ENCODE data around the gene ETV3L. TPM values are rescaled to one million over a fixed set of nuclear protein-coding genes. Genes with fewer than 3 reads are reported as not detected.
"Not testable (repeated sequence)": the region's sequence is repeated elsewhere in the genome, so short reads cannot be mapped to it uniquely, and the experiment has no call there.

Gene ETV3L
- total and polyA plus RNA-seq, 2 donors (not counting 1 experiment from before 2014, with no cell fraction given): not detected

- Histone ChIP-seq H3K9ac (ENCODE audit: insufficient read depth, low read length) (no peak overlapping the region), H3K36me3 (ENCODE audit: control insufficient read depth, insufficient read depth, low read length) (no peaks in the 10 kb centered on the region), H3K4me2 (ENCODE audit: extremely low read depth, insufficient read depth, low read length) (no peak overlapping the region), H2AFZ (ENCODE audit: low read length) (no peak overlapping the region), H3K4me3 (replicated peaks in 1 of 4; ENCODE audit: control extremely low read depth in 1 of 4, insufficient read depth in 1 of 4, low read depth in 3 of 4, low read length in 4 of 4) (no peak overlapping the region), H4K20me1 (ENCODE audit: control insufficient read depth, extremely low read depth, insufficient read depth, low read length) (no peaks in the 10 kb centered on the region), H3K79me2 (ENCODE audit: control insufficient read depth, insufficient read depth, low read length) (no peaks in the 10 kb centered on the region), H3K27ac (ENCODE audit: insufficient read depth, low read length) (no peak overlapping the region), H3K4me1 (ENCODE audit: control insufficient read depth, extremely low read depth, insufficient read depth, low read length) (no peaks in the 10 kb centered on the region), H3K27me3 (ENCODE audit: control insufficient read depth, insufficient read depth, low read length) (peaks cover 2% of the 10 kb centered on the region), H3K9me3 (ENCODE audit: control insufficient read depth, insufficient read depth, low read depth, low read length) (no peaks in the 10 kb centered on the region)
- no peak for DNase-seq (ENCODE audit: low read depth in 2 of 2)
- TF ChIP-seq EZH2 (IDR thresholded peaks at IDR 0.05; ENCODE audit: low read length, missing control alignments) (no peak), CTCF (conservative IDR thresholded peaks at IDR 0.05 in 1 of 2, IDR thresholded peaks at IDR 0.05 in 1 of 2; ENCODE audit: low read depth in 1 of 2, low read length in 2 of 2) (no peak)
Measured at GRCh38 chr1:157077394-157077793, 22.2 kb downstream of the ETV3L start.

GRCh38 chr1:157073944-157074685 is 25.5 kb downstream of the ETV3L start:
- H3K9me3 ChIP-seq (ENCODE audit: control insufficient read depth, insufficient read depth, low read depth, low read length): no peaks in the 10 kb centered on the region
- H3K9ac ChIP-seq (ENCODE audit: insufficient read depth, low read length): no peak overlapping the region
- DNase-seq (ENCODE audit: low read depth in 2 of 2): peak; percentile 36 to 75
- H3K27ac ChIP-seq (ENCODE audit: insufficient read depth, low read length): no peak overlapping the region
- no peaks in the 10 kb centered on the region for H3K79me2 ChIP-seq (ENCODE audit: control insufficient read depth, insufficient read depth, low read length)
- no peaks in the 10 kb centered on the region for H4K20me1 ChIP-seq (ENCODE audit: control insufficient read depth, extremely low read depth, insufficient read depth, low read length)
- TF ChIP-seq EZH2 (IDR thresholded peaks at IDR 0.05; ENCODE audit: low read length, missing control alignments) (no peak), CTCF (conservative IDR thresholded peaks at IDR 0.05 in 1 of 2, IDR thresholded peaks at IDR 0.05 in 1 of 2; ENCODE audit: low read depth in 1 of 2, low read length in 2 of 2) (peak; percentile 45 to 67)
- peak overlapping the region; percentile 85 for H3K4me2 ChIP-seq (ENCODE audit: extremely low read depth, insufficient read depth, low read length)
- H3K36me3 ChIP-seq (ENCODE audit: control insufficient read depth, insufficient read depth, low read length): no peaks in the 10 kb centered on the region
- no peaks in the 10 kb centered on the region for H3K4me1 ChIP-seq (ENCODE audit: control insufficient read depth, extremely low read depth, insufficient read depth, low read length)
- peak overlapping the region in 1 of 4 experiments; percentile 20 for H3K4me3 ChIP-seq (replicated peaks in 1 of 4; ENCODE audit: control extremely low read depth in 1 of 4, insufficient read depth in 1 of 4, low read depth in 3 of 4, low read length in 4 of 4)
- H2AFZ ChIP-seq (ENCODE audit: low read length): peak overlapping the region; percentile 70
- H3K27me3 ChIP-seq (ENCODE audit: control insufficient read depth, insufficient read depth, low read length): peaks cover 9% of the 10 kb centered on the region

GRCh38 chr1:157069601-157070000 is 30.0 kb downstream of the ETV3L start:
- TF ChIP-seq CTCF (conservative IDR thresholded peaks at IDR 0.05 in 1 of 2, IDR thresholded peaks at IDR 0.05 in 1 of 2; ENCODE audit: low read depth in 1 of 2, low read length in 2 of 2) (no peak), EZH2 (IDR thresholded peaks at IDR 0.05; ENCODE audit: low read length, missing control alignments) (no peak)
- H2AFZ ChIP-seq (ENCODE audit: low read length): no peak overlapping the region
- no peak overlapping the region for H3K4me3 ChIP-seq (replicated peaks in 1 of 4; ENCODE audit: control extremely low read depth in 1 of 4, insufficient read depth in 1 of 4, low read depth in 3 of 4, low read length in 4 of 4)
- no peaks in the 10 kb centered on the region for H3K79me2 ChIP-seq (ENCODE audit: control insufficient read depth, insufficient read depth, low read length)
- H3K9ac ChIP-seq (ENCODE audit: insufficient read depth, low read length): no peak overlapping the region
- H4K20me1 ChIP-seq (ENCODE audit: control insufficient read depth, extremely low read depth, insufficient read depth, low read length): no peaks in the 10 kb centered on the region
- no peaks in the 10 kb centered on the region for H3K4me1 ChIP-seq (ENCODE audit: control insufficient read depth, extremely low read depth, insufficient read depth, low read length)
- no peak overlapping the region for H3K4me2 ChIP-seq (ENCODE audit: extremely low read depth, insufficient read depth, low read length)
- no peak for DNase-seq (ENCODE audit: low read depth in 2 of 2)
- H3K27me3 ChIP-seq (ENCODE audit: control insufficient read depth, insufficient read depth, low read length): peaks cover 9% of the 10 kb centered on the region
- no peaks in the 10 kb centered on the region for H3K9me3 ChIP-seq (ENCODE audit: control insufficient read depth, insufficient read depth, low read depth, low read length)
- no peaks in the 10 kb centered on the region for H3K36me3 ChIP-seq (ENCODE audit: control insufficient read depth, insufficient read depth, low read length)
- H3K27ac ChIP-seq (ENCODE audit: insufficient read depth, low read length): no peak overlapping the region

- not testable (repeated sequence) for H3K4me2 ChIP-seq (ENCODE audit: extremely low read depth, insufficient read depth, low read length); H4K20me1 ChIP-seq (ENCODE audit: control insufficient read depth, extremely low read depth, insufficient read depth, low read length); H3K9me3 ChIP-seq (ENCODE audit: control insufficient read depth, insufficient read depth, low read depth, low read length); H3K27ac ChIP-seq (ENCODE audit: insufficient read depth, low read length); H3K36me3 ChIP-seq (ENCODE audit: control insufficient read depth, insufficient read depth, low read length); H3K79me2 ChIP-seq (ENCODE audit: control insufficient read depth, insufficient read depth, low read length); H3K4me1 ChIP-seq (ENCODE audit: control insufficient read depth, extremely low read depth, insufficient read depth, low read length); H2AFZ ChIP-seq (ENCODE audit: low read length); H3K4me3 ChIP-seq (replicated peaks in 1 of 4; ENCODE audit: control extremely low read depth in 1 of 4, insufficient read depth in 1 of 4, low read depth in 3 of 4, low read length in 4 of 4); H3K9ac ChIP-seq (ENCODE audit: insufficient read depth, low read length); DNase-seq (ENCODE audit: low read depth in 2 of 2)
- peaks cover 13% of the 10 kb centered on the region for H3K27me3 ChIP-seq (ENCODE audit: control insufficient read depth, insufficient read depth, low read length)
Measured at GRCh38 chr1:157059241-157059640, 40.4 kb downstream of the ETV3L start.
